HepG2 (cell line): Measurements from ENCODE around the gene LSM2. TPM values are rescaled to one million over a fixed set of nuclear protein-coding genes. Genes with fewer than 3 reads are reported as not detected.

Experiments
- ADNP ChIP-seq: sonication (generic); formaldehyde crosslinking; IDR thresholded peaks from 2 replicates; pipeline ENCODE4 v1.4.0; 2020; ENCODE audit warnings: missing genetic modification reagents
- AGO1 ChIP-seq: fragments of 200-400 bp; formaldehyde crosslinking; IDR thresholded peaks from 2 replicates; pipeline ENCODE4 v1.6.1; 2017; ENCODE audit warnings: mild to moderate bottlenecking, low read depth, low read length, moderate library complexity; ENCODE audit not compliant: poor library complexity, severe bottlenecking
- AKAP8 ChIP-seq: sonication (generic); formaldehyde crosslinking; IDR thresholded peaks from 2 replicates; pipeline ENCODE4 v1.5.1; 2020; ENCODE audit warnings: mild to moderate bottlenecking, missing genetic modification reagents
- ATF7-NPFF ChIP-seq: sonication (generic); formaldehyde crosslinking; IDR thresholded peaks from 2 replicates; pipeline ENCODE4 v1.8.1; 2023; ENCODE audit warnings: mild to moderate bottlenecking, low read depth, missing genetic modification reagents, moderate library complexity
- CHD2 ChIP-seq: IDR thresholded peaks from 2 replicates; pipeline ENCODE4 v1.6.1; 2011; ENCODE audit warnings: low read depth, low read length, improper control_type of control experiment
- DNMT1 ChIP-seq: sonication (generic); formaldehyde crosslinking; IDR thresholded peaks from 2 replicates; pipeline ENCODE4 v1.5.1; 2020; ENCODE audit warnings: mild to moderate bottlenecking, missing genetic modification reagents
- DR1 ChIP-seq: sonication (generic); formaldehyde crosslinking; IDR thresholded peaks from 2 replicates; pipeline ENCODE4 v1.8.0; 2021; ENCODE audit warnings: mild to moderate bottlenecking, missing genetic modification reagents, inconsistent platforms
- FOXO1 ChIP-seq: sonication (generic); formaldehyde crosslinking; IDR thresholded peaks from 2 replicates; pipeline ENCODE4 v1.4.0; 2020; ENCODE audit warnings: missing genetic modification reagents
- HHEX ChIP-seq: IDR thresholded peaks from 2 replicates; pipeline ENCODE4 v1.6.1; 2016; ENCODE audit warnings: control low read depth
- HMG20B ChIP-seq: conservative IDR thresholded peaks from 2 replicates; pipeline ENCODE4 v1.6.1; 2016; ENCODE audit warnings: missing genetic modification reagents, missing compliant biosample characterization
- KAT8 ChIP-seq: IDR thresholded peaks from 2 replicates; pipeline ENCODE4 v1.6.1; 2016; ENCODE audit warnings: missing genetic modification reagents, missing compliant biosample characterization
- NR2F2 ChIP-seq: IDR thresholded peaks from 2 replicates; pipeline ENCODE4 v1.6.1; 2012; ENCODE audit warnings: low read depth, inconsistent platforms, borderline replicate concordance
- POLR2AphosphoS2 ChIP-seq: IDR thresholded peaks from 2 replicates; pipeline ENCODE4 v1.6.1; 2011; ENCODE audit warnings: low read depth, low read length, improper control_type of control experiment
- PTBP1 ChIP-seq: fragments of 200-400 bp; formaldehyde crosslinking; IDR thresholded peaks from 2 replicates; pipeline ENCODE4 v1.6.1; 2018; ENCODE audit warnings: low read length, low read depth; ENCODE audit not compliant: poor library complexity, severe bottlenecking
- SRSF1 ChIP-seq: fragments of 200-400 bp; formaldehyde crosslinking; optimal IDR thresholded peaks from 2 replicates; pipeline ENCODE3; 2017; ENCODE audit warnings: mild to moderate bottlenecking, low read depth, low read length, moderate library complexity
- YEATS4 ChIP-seq: sonication (generic); formaldehyde crosslinking; IDR thresholded peaks from 2 replicates; pipeline ENCODE4 v1.4.0; 2020; ENCODE audit warnings: missing genetic modification reagents, borderline replicate concordance
- ZNF570 ChIP-seq: sonication (generic); formaldehyde crosslinking; IDR thresholded peaks from 2 replicates; pipeline ENCODE4 v1.4.0; 2020; ENCODE audit warnings: mild to moderate bottlenecking, missing genetic modification reagents, borderline replicate concordance
- ZNF709 ChIP-seq: sonication (generic); formaldehyde crosslinking; IDR thresholded peaks from 2 replicates; pipeline ENCODE4 v1.5.0; 2020; ENCODE audit warnings: mild to moderate bottlenecking, missing genetic modification reagents
- ZSCAN5A ChIP-seq: sonication (generic); formaldehyde crosslinking; IDR thresholded peaks from 2 replicates; pipeline ENCODE4 v1.8.0; 2022; ENCODE audit warnings: mild to moderate bottlenecking, missing genetic modification reagents, borderline replicate concordance
- polyA plus RNA-seq, 8 experiments: library from polyadenylated mRNA; depleted of rRNA in 3 of 8; stranded (reverse) in 7 of 8; unstranded in 1 of 8; fragments of >200 nt; fragmentation: Illumina TruSeq in 4 of 8; extraction: Trizol in 4 of 8; gene quantifications; 2 replicates each; pipeline versions ENCODE4 v1.2.1 to v1.2.3, GENCODE V29; 2011 to 2016; ENCODE audit warnings: low read depth in 4 of 8, missing spikeins in 1 of 8, mixed read lengths in 1 of 8; ENCODE audit not compliant: insufficient read depth in 1 of 8
- total RNA-seq, 5 experiments: library from RNA; depleted of rRNA; stranded (reverse); fragments of >200 nt; fragmentation: Illumina TruSeq; extraction: Trizol; gene quantifications; 2 replicates each; pipeline ENCODE4 v1.2.3, GENCODE V29; 2016; ENCODE audit warnings: low read depth in 1 of 5
- TF ChIP-seq, protein P1 (sequence below): sonication (generic); formaldehyde crosslinking; IDR thresholded peaks from 2 replicates; pipeline ENCODE4 v1.5.1; 2020; ENCODE audit warnings: mild to moderate bottlenecking, missing genetic modification reagents
- TF ChIP-seq, protein P2 (sequence below): sonication (generic); formaldehyde crosslinking; IDR thresholded peaks from 2 replicates; pipeline ENCODE4 v1.4.0; 2020; ENCODE audit warnings: missing genetic modification reagents, borderline replicate concordance
- TF ChIP-seq, protein P3 (sequence below): sonication (generic); IDR thresholded peaks from 2 replicates; pipeline ENCODE4 v1.6.1; 2016; ENCODE audit warnings: low read depth, borderline replicate concordance

LSM2 gene
- total and polyA plus RNA-seq, 2 of the 13 experiments (the other 11 are each of a cell fraction or from before 2014, with no cell fraction given): 69.4 to 90.5 TPM

GRCh38 chr6:31821301-31822035 lies 14.7 kb upstream of the LSM2 start (continued):
- TF ChIP-seq NR2F2: no peak
- TF ChIP-seq KAT8 (CRISPR knock-in tag): no peak
- no peak for TF ChIP-seq HHEX (CRISPR knock-in tag)
- 0 out of 2 replicates have a peak, but pooled peaks have one; percentile 13 for TF ChIP-seq YEATS4 (CRISPR knock-in tag)
- TF ChIP-seq ZNF709 (CRISPR knock-in tag): no peak
- no peak for TF ChIP-seq ZSCAN5A
- TF ChIP-seq, protein P1, sequence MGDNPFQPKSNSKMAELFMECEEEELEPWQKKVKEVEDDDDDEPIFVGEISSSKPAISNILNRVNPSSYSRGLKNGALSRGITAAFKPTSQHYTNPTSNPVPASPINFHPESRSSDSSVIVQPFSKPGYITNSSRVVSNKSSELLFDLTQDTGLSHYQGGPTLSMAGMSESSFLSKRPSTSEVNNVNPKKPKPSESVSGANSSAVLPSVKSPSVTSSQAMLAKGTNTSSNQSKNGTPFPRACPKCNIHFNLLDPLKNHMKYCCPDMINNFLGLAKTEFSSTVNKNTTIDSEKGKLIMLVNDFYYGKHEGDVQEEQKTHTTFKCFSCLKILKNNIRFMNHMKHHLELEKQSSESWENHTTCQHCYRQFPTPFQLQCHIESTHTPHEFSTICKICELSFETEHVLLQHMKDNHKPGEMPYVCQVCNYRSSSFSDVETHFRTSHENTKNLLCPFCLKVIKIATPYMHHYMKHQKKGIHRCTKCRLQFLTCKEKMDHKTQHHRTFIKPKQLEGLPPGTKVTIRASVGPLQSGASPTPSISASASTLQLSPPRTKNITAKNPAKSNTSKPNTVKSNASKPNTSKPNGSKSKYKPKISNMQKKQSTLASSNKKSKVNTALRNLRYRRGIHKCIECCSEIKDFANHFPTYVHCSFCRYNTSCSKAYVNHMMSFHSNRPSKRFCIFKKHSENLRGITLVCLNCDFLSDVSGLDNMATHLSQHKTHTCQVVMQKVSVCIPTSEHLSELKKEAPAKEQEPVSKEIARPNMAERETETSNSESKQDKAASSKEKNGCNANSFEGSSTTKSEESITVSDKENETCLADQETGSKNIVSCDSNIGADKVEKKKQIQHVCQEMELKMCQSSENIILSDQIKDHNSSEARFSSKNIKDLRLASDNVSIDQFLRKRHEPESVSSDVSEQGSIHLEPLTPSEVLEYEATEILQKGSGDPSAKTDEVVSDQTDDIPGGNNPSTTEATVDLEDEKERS (CRISPR knock-in tag): peak; percentile 19; the same call in 1 of the 2 replicates
- TF ChIP-seq, protein P2, sequence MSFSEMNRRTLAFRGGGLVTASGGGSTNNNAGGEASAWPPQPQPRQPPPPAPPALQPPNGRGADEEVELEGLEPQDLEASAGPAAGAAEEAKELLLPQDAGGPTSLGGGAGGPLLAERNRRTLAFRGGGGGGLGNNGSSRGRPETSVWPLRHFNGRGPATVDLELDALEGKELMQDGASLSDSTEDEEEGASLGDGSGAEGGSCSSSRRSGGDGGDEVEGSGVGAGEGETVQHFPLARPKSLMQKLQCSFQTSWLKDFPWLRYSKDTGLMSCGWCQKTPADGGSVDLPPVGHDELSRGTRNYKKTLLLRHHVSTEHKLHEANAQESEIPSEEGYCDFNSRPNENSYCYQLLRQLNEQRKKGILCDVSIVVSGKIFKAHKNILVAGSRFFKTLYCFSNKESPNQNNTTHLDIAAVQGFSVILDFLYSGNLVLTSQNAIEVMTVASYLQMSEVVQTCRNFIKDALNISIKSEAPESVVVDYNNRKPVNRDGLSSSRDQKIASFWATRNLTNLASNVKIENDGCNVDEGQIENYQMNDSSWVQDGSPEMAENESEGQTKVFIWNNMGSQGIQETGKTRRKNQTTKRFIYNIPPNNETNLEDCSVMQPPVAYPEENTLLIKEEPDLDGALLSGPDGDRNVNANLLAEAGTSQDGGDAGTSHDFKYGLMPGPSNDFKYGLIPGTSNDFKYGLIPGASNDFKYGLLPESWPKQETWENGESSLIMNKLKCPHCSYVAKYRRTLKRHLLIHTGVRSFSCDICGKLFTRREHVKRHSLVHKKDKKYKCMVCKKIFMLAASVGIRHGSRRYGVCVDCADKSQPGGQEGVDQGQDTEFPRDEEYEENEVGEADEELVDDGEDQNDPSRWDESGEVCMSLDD (CRISPR knock-in tag): no peak
- TF ChIP-seq AGO1: no peak
- no peak for TF ChIP-seq CHD2
- no peak for TF ChIP-seq SRSF1
- no peak for TF ChIP-seq FOXO1
- TF ChIP-seq DR1 (CRISPR knock-in tag): no peak
- TF ChIP-seq ATF7-NPFF (CRISPR knock-in tag): 0 out of 2 replicates have a peak, but pooled peaks have one; percentile 41
- no peak for TF ChIP-seq ADNP
- no peak for TF ChIP-seq PTBP1
- no peak for TF ChIP-seq AKAP8 (CRISPR knock-in tag)
- TF ChIP-seq, protein P3, sequence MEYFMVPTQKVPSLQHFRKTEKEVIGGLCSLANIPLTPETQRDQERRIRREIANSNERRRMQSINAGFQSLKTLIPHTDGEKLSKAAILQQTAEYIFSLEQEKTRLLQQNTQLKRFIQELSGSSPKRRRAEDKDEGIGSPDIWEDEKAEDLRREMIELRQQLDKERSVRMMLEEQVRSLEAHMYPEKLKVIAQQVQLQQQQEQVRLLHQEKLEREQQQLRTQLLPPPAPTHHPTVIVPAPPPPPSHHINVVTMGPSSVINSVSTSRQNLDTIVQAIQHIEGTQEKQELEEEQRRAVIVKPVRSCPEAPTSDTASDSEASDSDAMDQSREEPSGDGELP: 0 out of 2 replicates have a peak, but pooled peaks have one; percentile 11
- TF ChIP-seq ZNF570 (CRISPR knock-in tag): no peak
- no peak for TF ChIP-seq HMG20B (CRISPR knock-in tag)
- TF ChIP-seq POLR2AphosphoS2: no peak
- no peak for TF ChIP-seq DNMT1 (CRISPR knock-in tag)
